DOHH2 (cell line): ENCODE data around the gene FSTL1.

Experiments used
- H3F3A ChIP-seq: fragments of 200-600 bp; sonication (generic), shearing (Covaris generic); 2 replicates; pipeline ENCODE4 v1.6.0; 2016; ENCODE audit warnings: antibody characterized with exemption, mild to moderate bottlenecking; ENCODE audit not compliant: control insufficient read depth, insufficient read depth
- H3K27ac ChIP-seq: fragments of 200-600 bp; sonication (generic); 2 replicates; pipeline ENCODE4 v1.5.1; 2014; ENCODE audit warnings: low read depth, mild to moderate bottlenecking, low read length, moderate library complexity
- H3K27me3 ChIP-seq: fragments of 200-600 bp; sonication (generic); 2 replicates; pipeline ENCODE4 v1.6.1; 2014; ENCODE audit warnings: mild to moderate bottlenecking, low read length, mixed read lengths; ENCODE audit not compliant: control insufficient read depth
- H3K36me3 ChIP-seq: fragments of 200-600 bp; sonication (generic); 2 replicates; pipeline ENCODE4 v1.6.1; 2014; ENCODE audit warnings: mild to moderate bottlenecking, low read length, moderate library complexity, mixed read lengths; ENCODE audit not compliant: control insufficient read depth
- H3K4me1 ChIP-seq: fragments of 200-600 bp; sonication (generic); 2 replicates; pipeline ENCODE4 v1.6.1; 2014; ENCODE audit warnings: mild to moderate bottlenecking, low read length, mixed read lengths; ENCODE audit not compliant: control insufficient read depth
- H3K4me2 ChIP-seq: fragments of 200-600 bp; sonication (generic); 2 replicates; pipeline ENCODE4 v1.6.0; 2014; ENCODE audit warnings: mild to moderate bottlenecking, low read length, moderate library complexity
- H3K4me3 ChIP-seq: fragments of 200-600 bp; sonication (generic); 2 replicates; pipeline ENCODE4 v1.5.1; 2014; ENCODE audit warnings: mild to moderate bottlenecking, low read length, mixed read lengths
- H3K79me2 ChIP-seq: fragments of 200-600 bp; sonication (generic); 2 replicates; pipeline ENCODE4 v1.6.1; 2014; ENCODE audit warnings: mild to moderate bottlenecking, low read length, mixed read lengths; ENCODE audit not compliant: control insufficient read depth
- H3K9me2 ChIP-seq: fragments of 200-600 bp; sonication (generic); replicated peaks from 2 replicates; pipeline ENCODE4 v1.6.1; 2014; ENCODE audit warnings: mild to moderate bottlenecking, low read length, mixed read lengths; ENCODE audit not compliant: control insufficient read depth
- H3K9me3 ChIP-seq: fragments of 200-600 bp; sonication (generic); 2 replicates; pipeline ENCODE4 v1.6.1; 2014; ENCODE audit warnings: antibody characterized with exemption, low read length, mixed read lengths; ENCODE audit not compliant: control insufficient read depth, insufficient read depth
- H4K20me1 ChIP-seq: fragments of 200-600 bp; sonication (generic); 2 replicates; pipeline ENCODE4 v1.6.0; 2014; ENCODE audit warnings: low read depth, mild to moderate bottlenecking, antibody characterized with exemption, low read length, moderate library complexity; ENCODE audit not compliant: control insufficient read depth, insufficient read depth
- EZH2phosphoT487 ChIP-seq: fragments of 200-600 bp; sonication (generic); IDR thresholded peaks from 2 replicates; pipeline ENCODE4 v1.6.1; 2017; ENCODE audit warnings: borderline replicate concordance, mild to moderate bottlenecking, antibody characterized with exemption, low read length, moderate library complexity, mixed read lengths
- TF ChIP-seq, protein P1 (sequence below): fragments of 200-600 bp; sonication (generic); IDR thresholded peaks from one replicate; pipeline ENCODE4 v1.5.1; 2014; ENCODE audit warnings: antibody characterized with exemption, mild to moderate bottlenecking, low read depth, low read length; ENCODE audit not compliant: poor library complexity, severe bottlenecking

FSTL1 gene

DNA sequence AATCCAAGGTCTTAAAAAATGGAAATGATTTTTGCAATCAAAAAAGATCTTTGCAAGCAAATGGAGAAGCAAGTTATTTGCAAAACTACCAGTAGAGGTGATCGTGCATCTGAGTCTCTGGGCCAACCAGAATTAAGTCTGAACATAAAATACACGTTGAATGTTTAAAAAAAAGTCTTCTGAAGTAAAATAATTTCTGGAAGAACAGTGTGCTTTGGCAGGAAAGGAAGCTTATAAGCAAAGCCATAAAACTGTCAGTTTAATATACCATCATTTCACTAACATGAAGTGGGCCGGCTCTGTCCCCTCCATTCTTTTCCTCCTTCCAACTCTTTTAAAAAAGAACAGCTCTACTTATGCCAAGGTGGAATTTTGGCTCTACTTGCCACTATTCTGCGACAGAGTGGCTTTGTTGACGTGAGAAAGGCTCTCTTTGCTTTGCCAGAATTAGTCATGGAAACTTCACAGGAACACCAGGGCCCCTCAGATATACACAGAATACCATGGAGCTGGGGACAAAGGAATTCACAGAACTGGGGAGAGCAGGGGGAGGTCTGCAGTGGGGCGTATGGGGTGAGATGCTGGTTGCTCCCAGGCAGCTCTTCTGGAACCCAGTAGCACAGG, 29.8 kb downstream of the FSTL1 start:
- H4K20me1 ChIP-seq = no peaks in the 10 kb centered on the region
- no peaks in the 10 kb centered on the region for H3K9me2 ChIP-seq
- no peak overlapping the region for H3K27ac ChIP-seq
- H3F3A ChIP-seq = no peaks in the 10 kb centered on the region
- no peaks in the 10 kb centered on the region for H3K9me3 ChIP-seq
- H3K4me1 ChIP-seq = peaks cover 11% of the 10 kb centered on the region
- H3K4me2 ChIP-seq = no peak overlapping the region
- no peak for TF ChIP-seq EZH2phosphoT487
- TF ChIP-seq, protein P1, sequence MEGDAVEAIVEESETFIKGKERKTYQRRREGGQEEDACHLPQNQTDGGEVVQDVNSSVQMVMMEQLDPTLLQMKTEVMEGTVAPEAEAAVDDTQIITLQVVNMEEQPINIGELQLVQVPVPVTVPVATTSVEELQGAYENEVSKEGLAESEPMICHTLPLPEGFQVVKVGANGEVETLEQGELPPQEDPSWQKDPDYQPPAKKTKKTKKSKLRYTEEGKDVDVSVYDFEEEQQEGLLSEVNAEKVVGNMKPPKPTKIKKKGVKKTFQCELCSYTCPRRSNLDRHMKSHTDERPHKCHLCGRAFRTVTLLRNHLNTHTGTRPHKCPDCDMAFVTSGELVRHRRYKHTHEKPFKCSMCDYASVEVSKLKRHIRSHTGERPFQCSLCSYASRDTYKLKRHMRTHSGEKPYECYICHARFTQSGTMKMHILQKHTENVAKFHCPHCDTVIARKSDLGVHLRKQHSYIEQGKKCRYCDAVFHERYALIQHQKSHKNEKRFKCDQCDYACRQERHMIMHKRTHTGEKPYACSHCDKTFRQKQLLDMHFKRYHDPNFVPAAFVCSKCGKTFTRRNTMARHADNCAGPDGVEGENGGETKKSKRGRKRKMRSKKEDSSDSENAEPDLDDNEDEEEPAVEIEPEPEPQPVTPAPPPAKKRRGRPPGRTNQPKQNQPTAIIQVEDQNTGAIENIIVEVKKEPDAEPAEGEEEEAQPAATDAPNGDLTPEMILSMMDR = no peak
- H3K79me2 ChIP-seq = no peaks in the 10 kb centered on the region
- H3K36me3 ChIP-seq = no peaks in the 10 kb centered on the region
- no peaks in the 10 kb centered on the region for H3K27me3 ChIP-seq
- no peak overlapping the region for H3K4me3 ChIP-seq

- no peaks in the 10 kb centered on the region for H3K9me3 ChIP-seq
- no peaks in the 10 kb centered on the region for H3F3A ChIP-seq
- TF ChIP-seq, protein P1 = no peak
- no peak for TF ChIP-seq EZH2phosphoT487
- no peaks in the 10 kb centered on the region for H3K36me3 ChIP-seq
- H4K20me1 ChIP-seq = no peaks in the 10 kb centered on the region
- no peak overlapping the region for H3K4me3 ChIP-seq
- no peaks in the 10 kb centered on the region for H3K9me2 ChIP-seq
- no peaks in the 10 kb centered on the region for H3K79me2 ChIP-seq
- H3K4me2 ChIP-seq = no peak overlapping the region
- H3K4me1 ChIP-seq = peaks cover 11% of the 10 kb centered on the region
- no peak overlapping the region for H3K27ac ChIP-seq
- H3K27me3 ChIP-seq = no peaks in the 10 kb centered on the region
These were observed 30.4 kb downstream of the FSTL1 start for GRCh38 chr3:120420360-120420759.

DNA sequence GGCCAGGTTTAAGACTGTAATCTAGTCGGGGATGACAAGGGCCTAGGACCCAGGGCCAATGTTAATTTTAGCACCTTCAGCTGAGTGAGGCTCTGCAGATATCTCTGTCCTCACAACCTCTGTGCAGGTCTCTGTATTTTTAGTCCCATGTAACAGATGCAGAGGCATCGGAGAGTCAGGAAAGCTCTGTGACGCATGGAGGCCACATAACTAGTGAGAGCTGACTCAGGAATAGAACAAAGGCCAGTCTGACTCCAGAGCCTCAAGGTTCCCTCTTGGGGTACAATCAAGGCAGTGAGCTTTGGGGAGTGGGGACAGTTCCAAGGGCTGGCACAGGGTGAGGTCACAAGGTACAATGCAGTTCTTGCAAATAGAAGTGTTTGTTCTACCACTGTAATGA, 31.0 kb downstream of the FSTL1 start:
- no peaks in the 10 kb centered on the region for H3K36me3 ChIP-seq
- no peaks in the 10 kb centered on the region for H3K27me3 ChIP-seq
- H3K9me2 ChIP-seq = no peaks in the 10 kb centered on the region
- H3K4me1 ChIP-seq = peaks cover 11% of the 10 kb centered on the region
- no peaks in the 10 kb centered on the region for H4K20me1 ChIP-seq
- no peak for TF ChIP-seq EZH2phosphoT487
- TF ChIP-seq, protein P1 = no peak
- H3K27ac ChIP-seq = no peak overlapping the region
- H3K79me2 ChIP-seq = no peaks in the 10 kb centered on the region
- H3K9me3 ChIP-seq = no peaks in the 10 kb centered on the region
- no peaks in the 10 kb centered on the region for H3F3A ChIP-seq
- H3K4me2 ChIP-seq = no peak overlapping the region
- no peak overlapping the region for H3K4me3 ChIP-seq
